ENCODE measurements around the gene NAGLU. TPM values are rescaled to one million over a fixed set of nuclear protein-coding genes. Genes with fewer than 3 reads are reported as not detected.

NAGLU gene
- total and polyA plus RNA-seq, 2 of the 13 experiments (the other 11 are each of a cell fraction or from before 2014, with no cell fraction given), result 28.2 to 40.1 TPM

- no peak for TF ChIP-seq ZNF513 (CRISPR knock-in tag; conservative IDR thresholded peaks at IDR 0.05)
- peak; percentile 34 for TF ChIP-seq XRCC5 (optimal IDR thresholded peaks at IDR 0.05; ENCODE audit: low read length)
- TF ChIP-seq ETS1 (CRISPR knock-in tag; IDR thresholded peaks at IDR 0.05), result no peak; the same call in 1 of the 2 replicates
- peak; percentile 56; the same call in 1 of the 2 replicates for TF ChIP-seq HCFC1 (IDR thresholded peaks at IDR 0.05; ENCODE audit: low read depth, low read length)
- no peak for TF ChIP-seq ZNF713 (CRISPR knock-in tag; IDR thresholded peaks at IDR 0.05)
- peak; percentile 88; the same call in 1 of the 2 replicates for TF ChIP-seq WIZ (CRISPR knock-in tag; IDR thresholded peaks at IDR 0.05)
- 0 out of 2 replicates have a peak, but pooled peaks have one; percentile 71 for TF ChIP-seq MYNN (CRISPR knock-in tag; IDR thresholded peaks at IDR 0.05; ENCODE audit: low read depth)
- peak; percentile 90 to 94 for TF ChIP-seq POLR2A (IDR thresholded peaks at IDR 0.05; ENCODE audit: insufficient read depth in 1 of 2, low read depth in 2 of 2, low read length in 2 of 2)
- TF ChIP-seq ZNF572 (CRISPR knock-in tag; IDR thresholded peaks at IDR 0.05), result no peak
- TF ChIP-seq BRCA1 (CRISPR knock-in tag; IDR thresholded peaks at IDR 0.05), result no peak
- 0 out of 2 replicates have a peak, but pooled peaks have one; percentile 67 for TF ChIP-seq ZNF747 (CRISPR knock-in tag; IDR thresholded peaks at IDR 0.05; ENCODE audit: borderline replicate concordance)
- TF ChIP-seq SMARCE1 (IDR thresholded peaks at IDR 0.05; ENCODE audit: borderline replicate concordance), result no peak
- no peak for TF ChIP-seq ZNF546 (CRISPR knock-in tag; conservative IDR thresholded peaks at IDR 0.05)
- TF ChIP-seq ARID5B (CRISPR knock-in tag; IDR thresholded peaks at IDR 0.05), result peak; percentile 54
- TF ChIP-seq, protein P1, sequence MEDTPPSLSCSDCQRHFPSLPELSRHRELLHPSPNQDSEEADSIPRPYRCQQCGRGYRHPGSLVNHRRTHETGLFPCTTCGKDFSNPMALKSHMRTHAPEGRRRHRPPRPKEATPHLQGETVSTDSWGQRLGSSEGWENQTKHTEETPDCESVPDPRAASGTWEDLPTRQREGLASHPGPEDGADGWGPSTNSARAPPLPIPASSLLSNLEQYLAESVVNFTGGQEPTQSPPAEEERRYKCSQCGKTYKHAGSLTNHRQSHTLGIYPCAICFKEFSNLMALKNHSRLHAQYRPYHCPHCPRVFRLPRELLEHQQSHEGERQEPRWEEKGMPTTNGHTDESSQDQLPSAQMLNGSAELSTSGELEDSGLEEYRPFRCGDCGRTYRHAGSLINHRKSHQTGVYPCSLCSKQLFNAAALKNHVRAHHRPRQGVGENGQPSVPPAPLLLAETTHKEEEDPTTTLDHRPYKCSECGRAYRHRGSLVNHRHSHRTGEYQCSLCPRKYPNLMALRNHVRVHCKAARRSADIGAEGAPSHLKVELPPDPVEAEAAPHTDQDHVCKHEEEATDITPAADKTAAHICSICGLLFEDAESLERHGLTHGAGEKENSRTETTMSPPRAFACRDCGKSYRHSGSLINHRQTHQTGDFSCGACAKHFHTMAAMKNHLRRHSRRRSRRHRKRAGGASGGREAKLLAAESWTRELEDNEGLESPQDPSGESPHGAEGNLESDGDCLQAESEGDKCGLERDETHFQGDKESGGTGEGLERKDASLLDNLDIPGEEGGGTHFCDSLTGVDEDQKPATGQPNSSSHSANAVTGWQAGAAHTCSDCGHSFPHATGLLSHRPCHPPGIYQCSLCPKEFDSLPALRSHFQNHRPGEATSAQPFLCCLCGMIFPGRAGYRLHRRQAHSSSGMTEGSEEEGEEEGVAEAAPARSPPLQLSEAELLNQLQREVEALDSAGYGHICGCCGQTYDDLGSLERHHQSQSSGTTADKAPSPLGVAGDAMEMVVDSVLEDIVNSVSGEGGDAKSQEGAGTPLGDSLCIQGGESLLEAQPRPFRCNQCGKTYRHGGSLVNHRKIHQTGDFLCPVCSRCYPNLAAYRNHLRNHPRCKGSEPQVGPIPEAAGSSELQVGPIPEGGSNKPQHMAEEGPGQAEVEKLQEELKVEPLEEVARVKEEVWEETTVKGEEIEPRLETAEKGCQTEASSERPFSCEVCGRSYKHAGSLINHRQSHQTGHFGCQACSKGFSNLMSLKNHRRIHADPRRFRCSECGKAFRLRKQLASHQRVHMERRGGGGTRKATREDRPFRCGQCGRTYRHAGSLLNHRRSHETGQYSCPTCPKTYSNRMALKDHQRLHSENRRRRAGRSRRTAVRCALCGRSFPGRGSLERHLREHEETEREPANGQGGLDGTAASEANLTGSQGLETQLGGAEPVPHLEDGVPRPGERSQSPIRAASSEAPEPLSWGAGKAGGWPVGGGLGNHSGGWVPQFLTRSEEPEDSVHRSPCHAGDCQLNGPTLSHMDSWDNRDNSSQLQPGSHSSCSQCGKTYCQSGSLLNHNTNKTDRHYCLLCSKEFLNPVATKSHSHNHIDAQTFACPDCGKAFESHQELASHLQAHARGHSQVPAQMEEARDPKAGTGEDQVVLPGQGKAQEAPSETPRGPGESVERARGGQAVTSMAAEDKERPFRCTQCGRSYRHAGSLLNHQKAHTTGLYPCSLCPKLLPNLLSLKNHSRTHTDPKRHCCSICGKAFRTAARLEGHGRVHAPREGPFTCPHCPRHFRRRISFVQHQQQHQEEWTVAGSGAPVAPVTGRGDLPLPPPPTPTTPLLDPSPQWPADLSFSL (CRISPR knock-in tag; IDR thresholded peaks at IDR 0.05), result no peak
- peak; percentile 84 for TF ChIP-seq MAZ (IDR thresholded peaks at IDR 0.05; ENCODE audit: borderline replicate concordance, low read depth, low read length)
- TF ChIP-seq MAZ (CRISPR knock-in tag; IDR thresholded peaks at IDR 0.05; ENCODE audit: low read depth), result peak; percentile 83
These were observed 41.7 kb downstream of the NAGLU start, which contains the start of gene PSMC3IP (continued) for GRCh38 chr17:42577532-42578281.

Data from HepG2 (cell line).